ENCODE results near the gene GLTPD2. TPM values are rescaled to one million over a fixed set of nuclear protein-coding genes. Genes with fewer than 3 reads are reported as not detected.

The GLTPD2 gene
- total RNA-seq, 6 experiments from 2014 or later = not detected

- Mint-ChIP-seq H3K36me3 (ENCODE audit: low read depth) (no peaks in the 10 kb centered on the region), H3K27ac (no peak within 1 kb of the TSS)
Measured at GRCh38 chr17:4771519-4772234, 17.1 kb upstream of the GLTPD2 start, which contains the start of gene TM4SF5. Gene TM4SF5, plus strand, starts transcription at chr17:4771886. Its CDS starts 37 bp downstream, at chr17:4771923.

GRCh38 chr17:4772235-4772613, 16.5 kb upstream of the GLTPD2 start:
- peaks cover 48% of the 10 kb centered on the region for H3K27me3 Mint-ChIP-seq (ENCODE audit: insufficient read depth)
- H3K4me3 Mint-ChIP-seq = no peak overlapping the region
- H3K36me3 Mint-ChIP-seq (ENCODE audit: low read depth) = no peaks in the 10 kb centered on the region
- DNase-seq = no peak
- no peaks in the 10 kb centered on the region for H3K9me3 Mint-ChIP-seq
- TF ChIP-seq CTCF (IDR thresholded peaks at IDR 0.05) = no peak
- no peak overlapping the region for H3K27ac Mint-ChIP-seq
- H3K4me1 Mint-ChIP-seq (ENCODE audit: low read depth) = peaks cover 10% of the 10 kb centered on the region; the same call in 1 of the 2 replicates

More at GRCh38 chr17:4771519-4772234, 17.1 kb upstream of the GLTPD2 start, which contains the start of gene TM4SF5:
- Mint-ChIP-seq H3K9me3 (no peaks in the 10 kb centered on the region), H3K4me1 (ENCODE audit: low read depth) (peaks cover 10% of the 10 kb centered on the region; the same call in 1 of the 2 replicates), H3K27me3 (ENCODE audit: insufficient read depth) (peaks cover 42% of the 10 kb centered on the region), H3K4me3 (no peak within 1 kb of the TSS)
- no peak for DNase-seq
- no peak for TF ChIP-seq CTCF (IDR thresholded peaks at IDR 0.05)

GRCh38 chr17:4777969-4778760, 10.6 kb upstream of the GLTPD2 start:
- DNase-seq = peak; percentile 2
- no peaks in the 10 kb centered on the region for H3K9me3 Mint-ChIP-seq
- H3K36me3 Mint-ChIP-seq (ENCODE audit: low read depth) = no peaks in the 10 kb centered on the region
- no peak overlapping the region for H3K4me3 Mint-ChIP-seq
- no peak for TF ChIP-seq CTCF (IDR thresholded peaks at IDR 0.05)
- peaks cover 73% of the 10 kb centered on the region for H3K27me3 Mint-ChIP-seq (ENCODE audit: insufficient read depth)
- H3K4me1 Mint-ChIP-seq (ENCODE audit: low read depth) = peaks cover 6% of the 10 kb centered on the region
- no peak overlapping the region for H3K27ac Mint-ChIP-seq

GRCh38 chr17:4780325-4780955, 8.3 kb upstream of the GLTPD2 start:
- Mint-ChIP-seq H3K4me3 (no peak overlapping the region), H3K4me1 (ENCODE audit: low read depth) (peaks cover 6% of the 10 kb centered on the region), H3K27ac (no peak overlapping the region), H3K36me3 (ENCODE audit: low read depth) (no peaks in the 10 kb centered on the region), H3K9me3 (no peaks in the 10 kb centered on the region), H3K27me3 (ENCODE audit: insufficient read depth) (peaks cover 64% of the 10 kb centered on the region)
- DNase-seq = no peak
- no peak for TF ChIP-seq CTCF (IDR thresholded peaks at IDR 0.05)

GRCh38 chr17:4782652-4783051, 6.1 kb upstream of the GLTPD2 start:
- no peak for DNase-seq
- Mint-ChIP-seq H3K27ac (no peak overlapping the region), H3K4me3 (no peak overlapping the region), H3K9me3 (no peaks in the 10 kb centered on the region), H3K36me3 (ENCODE audit: low read depth) (no peaks in the 10 kb centered on the region), H3K4me1 (ENCODE audit: low read depth) (peaks cover 25% of the 10 kb centered on the region), H3K27me3 (ENCODE audit: insufficient read depth) (peaks cover 52% of the 10 kb centered on the region)
- TF ChIP-seq CTCF (IDR thresholded peaks at IDR 0.05) = 0 out of 2 replicates have a peak, but pooled peaks have one; percentile 27

Data from HFFc6 (cell line).